ENCODE results near the gene GPC5. TPM values are rescaled to one million over a fixed set of nuclear protein-coding genes. Genes with fewer than 3 reads are reported as not detected.

The GPC5 gene
- total RNA-seq, 2 donors from 2014 or later = not detected

- intact Hi-C loops (cut with DNase I) = no loop called here
- H3K4me1 ChIP-seq = no peaks in the 10 kb centered on the region
- no peak overlapping the region for H3K27ac ChIP-seq
- no peaks in the 10 kb centered on the region for H3K9me3 ChIP-seq
- WGBS, 2 donors = 71 to 76% methylated on average over 1 of the region's 1 CpG
- TF ChIP-seq CTCF (IDR thresholded peaks at IDR 0.05) = no peak
- no peak for TF ChIP-seq POLR2A (IDR thresholded peaks at IDR 0.05)
- no peak overlapping the region for H3K4me3 ChIP-seq
- no peaks in the 10 kb centered on the region for H3K27me3 ChIP-seq
- no peaks in the 10 kb centered on the region for H3K36me3 ChIP-seq (replicated peaks in 1 of 2; ENCODE audit: insufficient read depth in 1 of 2, low read depth in 2 of 2)
- no peak for DNase-seq
- ATAC-seq = no peak
Measured at GRCh38 chr13:92179223-92179622, 780.8 kb downstream of the GPC5 start.

DNA sequence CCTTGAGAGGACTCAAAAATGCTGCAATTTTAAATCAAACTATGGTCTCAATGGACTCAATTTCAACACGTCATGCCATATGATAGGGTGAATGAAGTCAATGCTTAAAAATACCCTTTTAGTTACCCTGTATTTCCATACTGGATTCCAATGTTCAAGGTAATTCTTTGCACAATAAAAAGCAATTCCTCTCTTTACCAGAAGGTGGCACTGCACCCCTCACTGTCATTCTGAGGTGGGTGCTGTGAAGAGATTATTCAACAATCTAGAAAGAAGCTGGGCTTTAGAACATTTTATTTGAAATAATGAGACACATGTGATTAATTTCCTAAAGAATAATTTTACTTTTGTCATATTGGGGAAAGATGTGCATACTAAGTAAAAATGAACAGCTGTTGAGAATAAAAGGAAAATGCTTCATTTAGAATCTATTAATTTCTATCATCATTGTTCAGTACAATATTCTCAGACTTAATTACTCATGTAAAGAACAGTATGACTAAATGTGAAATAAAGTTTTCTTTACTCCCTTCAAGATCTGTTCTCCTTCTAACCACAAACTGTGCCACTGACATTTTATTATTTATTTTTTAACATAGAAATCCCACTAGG is 789.1 kb downstream of the GPC5 start:
- WGBS, 2 donors = 5 to 7% methylated on average over 1 of the region's 1 CpG
- Histone ChIP-seq H3K9me3 (no peaks in the 10 kb centered on the region), H3K4me1 (no peaks in the 10 kb centered on the region), H3K36me3 (replicated peaks in 1 of 2; ENCODE audit: insufficient read depth in 1 of 2, low read depth in 2 of 2) (no peaks in the 10 kb centered on the region), H3K4me3 (no peak overlapping the region), H3K27ac (no peak overlapping the region), H3K27me3 (no peaks in the 10 kb centered on the region)
- intact Hi-C loops (cut with DNase I) = no loop called here
- DNase-seq = peak in 3 of 4 donors; percentile 9 to 29 (median 10)
- ATAC-seq = peak; percentile 70
- TF ChIP-seq POLR2A (IDR thresholded peaks at IDR 0.05) (no peak), CTCF (IDR thresholded peaks at IDR 0.05) (peak; percentile 21 to 87 (median 77))

GRCh38 chr13:92188574-92188973 is 790.2 kb downstream of the GPC5 start:
- no peaks in the 10 kb centered on the region for H3K27me3 ChIP-seq
- no peaks in the 10 kb centered on the region for H3K4me1 ChIP-seq
- 64 to 69% methylated on average over 2 of the region's 2 CpGs for WGBS, 2 donors
- TF ChIP-seq CTCF (IDR thresholded peaks at IDR 0.05) (no peak), POLR2A (IDR thresholded peaks at IDR 0.05) (no peak)
- H3K4me3 ChIP-seq = no peak overlapping the region
- H3K9me3 ChIP-seq = no peaks in the 10 kb centered on the region
- ATAC-seq = no peak
- DNase-seq = no peak
- no peaks in the 10 kb centered on the region for H3K36me3 ChIP-seq (replicated peaks in 1 of 2; ENCODE audit: insufficient read depth in 1 of 2, low read depth in 2 of 2)
- H3K27ac ChIP-seq = no peak overlapping the region
- intact Hi-C loops (cut with DNase I) = no loop called here

- Histone ChIP-seq H3K27me3 (no peaks in the 10 kb centered on the region), H3K4me1 (no peaks in the 10 kb centered on the region), H3K27ac (no peak overlapping the region), H3K4me3 (no peak overlapping the region), H3K36me3 (replicated peaks in 1 of 2; ENCODE audit: insufficient read depth in 1 of 2, low read depth in 2 of 2) (no peaks in the 10 kb centered on the region), H3K9me3 (no peaks in the 10 kb centered on the region)
- WGBS, 2 donors = 65 to 76% methylated on average over 11 of the region's 11 CpGs
- TF ChIP-seq CTCF (IDR thresholded peaks at IDR 0.05) = no peak
- no peak for TF ChIP-seq POLR2A (IDR thresholded peaks at IDR 0.05)
- intact Hi-C loops (cut with DNase I) = no loop called here
- DNase-seq (no peak), ATAC-seq (no peak)
Measured at GRCh38 chr13:92196591-92197256, 798.3 kb downstream of the GPC5 start.

DNA sequence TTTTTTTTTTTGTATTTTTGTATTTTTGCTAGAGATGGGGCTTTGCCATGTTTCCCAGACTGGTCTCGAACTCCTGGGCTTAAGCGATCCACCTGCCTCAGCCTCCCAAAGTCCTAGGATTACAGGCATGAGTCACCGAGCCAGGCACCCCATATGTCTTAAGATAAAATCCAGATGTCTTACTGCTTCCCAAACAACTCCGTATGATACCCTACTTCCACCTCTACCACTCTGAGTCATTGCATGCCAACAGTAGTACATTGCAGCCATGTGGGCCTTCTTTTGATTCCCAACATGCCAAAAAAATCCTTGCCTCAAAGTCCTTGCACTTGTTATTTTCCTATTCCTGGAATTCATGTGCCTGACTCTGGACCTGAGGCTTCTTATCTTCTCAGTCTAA is 799.2 kb downstream of the GPC5 start:
- WGBS, 2 donors = 77 to 83% methylated on average over 4 of the region's 4 CpGs
- intact Hi-C loops (cut with DNase I) = no loop called here
- TF ChIP-seq CTCF (IDR thresholded peaks at IDR 0.05) (no peak), POLR2A (IDR thresholded peaks at IDR 0.05) (no peak)
- H3K4me1 ChIP-seq = no peaks in the 10 kb centered on the region
- H3K9me3 ChIP-seq = no peaks in the 10 kb centered on the region
- ATAC-seq (no peak), DNase-seq (no peak)
- no peak overlapping the region for H3K27ac ChIP-seq
- no peak overlapping the region for H3K4me3 ChIP-seq
- H3K27me3 ChIP-seq = no peaks in the 10 kb centered on the region
- no peaks in the 10 kb centered on the region for H3K36me3 ChIP-seq (replicated peaks in 1 of 2; ENCODE audit: insufficient read depth in 1 of 2, low read depth in 2 of 2)
